Memory B cell (primary cell): ENCODE results near the gene TIAM2.
"Not testable (repeated sequence)": the region's sequence is repeated elsewhere in the genome, so short reads cannot be mapped to it uniquely, and the experiment has no call there.

Source experiments
- ATAC-seq: fragments of 150-1000 bp; cut with Tn5 transposase; 2 replicates; pipeline ENCODE4 v1.10.0; 2021; ENCODE audit warnings: low read depth, mild to moderate bottlenecking, moderate library complexity
- DNase-seq, 2 donors: peaks; one replicate each; pipeline ENCODE4 v3.0.0; 2022; ENCODE audit warnings: low spot score in 2 of 2
- H3K27ac Mint-ChIP-seq: one replicate; pipeline ENCODE4 v1.8.0; 2022; ENCODE audit warnings: mild to moderate bottlenecking, moderate library complexity, mixed read lengths
- H3K27me3 Mint-ChIP-seq: one replicate; pipeline ENCODE4 v1.8.0; 2022; ENCODE audit warnings: mixed read lengths
- H3K36me3 Mint-ChIP-seq: one replicate; pipeline ENCODE4 v1.8.0; 2022; ENCODE audit warnings: mild to moderate bottlenecking, mixed read lengths
- H3K4me1 Mint-ChIP-seq: one replicate; pipeline ENCODE4 v1.8.0; 2022; ENCODE audit warnings: mixed read lengths
- H3K4me3 Mint-ChIP-seq: one replicate; pipeline ENCODE4 v1.8.0; 2022; ENCODE audit warnings: mild to moderate bottlenecking, moderate library complexity, mixed read lengths
- H3K9me3 Mint-ChIP-seq: one replicate; pipeline ENCODE4 v1.8.0; 2022; ENCODE audit warnings: mixed read lengths

The TIAM2 gene

DNA sequence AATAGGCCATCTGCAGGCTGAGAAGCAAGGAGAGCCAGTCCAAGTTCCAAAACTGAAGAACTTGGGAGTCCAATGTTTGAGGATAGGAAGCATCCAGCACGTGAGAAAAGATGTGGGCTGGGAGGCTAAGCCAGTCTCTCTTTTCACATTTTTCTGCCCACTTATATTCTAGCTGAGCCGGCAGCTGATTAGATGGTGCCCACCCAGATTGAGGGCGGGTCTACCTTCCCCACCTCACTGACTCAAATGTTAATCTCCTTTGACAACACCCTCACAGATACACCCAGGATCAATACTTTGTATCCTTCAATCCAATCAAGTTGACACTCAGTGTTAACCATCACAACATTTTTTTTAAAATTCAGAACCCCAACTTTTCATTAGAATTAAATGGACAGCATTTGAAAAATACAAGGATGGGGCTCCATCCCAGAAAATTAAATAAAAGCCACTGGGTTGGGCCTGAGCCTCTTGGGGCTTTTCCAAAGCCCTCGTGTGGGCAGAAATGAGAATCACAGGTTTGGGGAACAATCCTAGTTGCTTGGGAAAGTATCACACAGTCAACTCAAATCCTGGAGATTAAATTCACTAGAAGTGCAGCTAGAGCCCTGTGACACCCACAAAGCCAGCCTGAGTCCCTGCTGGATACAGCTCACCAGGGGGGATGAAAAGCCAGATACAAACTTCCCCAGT, 270.9 kb downstream of the TIAM2 start:
- H3K27ac Mint-ChIP-seq, result no peak overlapping the region
- DNase-seq (no peak), ATAC-seq (no peak)
- H3K36me3 Mint-ChIP-seq, result peaks cover 23% of the 10 kb centered on the region
- H3K4me3 Mint-ChIP-seq, result no peak overlapping the region
- peaks cover 12% of the 10 kb centered on the region for H3K4me1 Mint-ChIP-seq
- no peaks in the 10 kb centered on the region for H3K27me3 Mint-ChIP-seq
- no peaks in the 10 kb centered on the region for H3K9me3 Mint-ChIP-seq

DNA sequence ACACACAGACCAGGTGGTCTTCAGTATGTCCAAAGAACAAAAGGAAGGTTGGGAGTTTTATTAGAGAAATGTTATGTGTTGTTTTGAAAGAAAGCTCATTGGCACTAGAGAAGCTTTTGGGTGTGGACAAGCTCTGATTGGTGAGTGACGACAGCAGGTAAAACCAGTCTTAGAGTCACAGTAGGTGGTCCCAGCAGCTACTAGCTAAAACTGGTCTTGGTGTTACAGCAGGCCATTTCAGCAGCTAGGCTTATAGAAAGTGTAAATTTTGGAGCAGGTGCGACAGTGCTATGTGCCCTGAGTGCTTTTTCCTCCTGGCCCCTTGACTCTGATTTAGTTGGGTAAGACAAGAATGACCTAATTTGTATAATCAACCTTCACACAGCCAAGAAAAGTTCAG, 272.3 kb downstream of the TIAM2 start:
- DNase-seq, result no peak
- H3K27me3 Mint-ChIP-seq, result no peaks in the 10 kb centered on the region
- no peak overlapping the region for H3K27ac Mint-ChIP-seq
- H3K4me1 Mint-ChIP-seq, result peaks cover 6% of the 10 kb centered on the region
- H3K4me3 Mint-ChIP-seq, result no peak overlapping the region
- H3K9me3 Mint-ChIP-seq, result no peaks in the 10 kb centered on the region
- H3K36me3 Mint-ChIP-seq, result peaks cover 21% of the 10 kb centered on the region
- ATAC-seq, result no peak

DNA sequence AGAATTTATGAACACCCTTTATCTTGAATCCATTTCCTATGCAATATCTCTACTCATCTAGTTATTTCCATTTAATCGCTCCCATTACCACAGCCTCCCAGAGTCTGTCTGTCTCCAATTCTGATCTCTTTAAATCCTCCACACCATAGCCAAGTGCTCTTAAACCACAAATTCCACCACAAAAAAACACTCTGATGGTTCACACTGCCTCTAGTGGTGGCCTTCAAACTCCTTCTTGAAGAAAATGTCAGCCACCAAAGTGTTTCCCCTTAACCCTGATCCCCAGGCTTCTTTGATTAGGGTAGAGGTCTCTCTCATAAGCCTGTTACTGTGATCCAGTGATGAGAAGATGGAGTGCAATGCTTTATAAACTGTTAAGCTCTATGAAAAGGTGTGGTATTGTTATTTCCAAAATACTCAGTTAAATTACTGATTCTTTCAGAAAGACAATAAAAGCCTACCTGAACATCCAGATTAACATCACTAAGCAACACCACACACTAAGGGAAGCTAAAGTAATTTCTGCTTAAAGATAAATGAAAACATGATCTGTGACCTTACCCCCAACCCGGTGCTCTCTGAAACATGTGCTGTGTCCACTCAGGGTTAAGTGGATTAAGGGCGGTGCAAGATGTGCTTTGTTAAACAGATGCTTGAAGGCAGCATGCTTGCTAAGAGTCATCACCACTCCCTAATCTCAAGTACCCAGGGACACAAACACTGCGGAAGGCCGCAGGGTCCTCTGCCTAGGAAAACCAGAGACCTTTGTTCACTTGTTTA, 273.2 kb downstream of the TIAM2 start:
- not testable (repeated sequence) for DNase-seq, H3K9me3 Mint-ChIP-seq

DNA sequence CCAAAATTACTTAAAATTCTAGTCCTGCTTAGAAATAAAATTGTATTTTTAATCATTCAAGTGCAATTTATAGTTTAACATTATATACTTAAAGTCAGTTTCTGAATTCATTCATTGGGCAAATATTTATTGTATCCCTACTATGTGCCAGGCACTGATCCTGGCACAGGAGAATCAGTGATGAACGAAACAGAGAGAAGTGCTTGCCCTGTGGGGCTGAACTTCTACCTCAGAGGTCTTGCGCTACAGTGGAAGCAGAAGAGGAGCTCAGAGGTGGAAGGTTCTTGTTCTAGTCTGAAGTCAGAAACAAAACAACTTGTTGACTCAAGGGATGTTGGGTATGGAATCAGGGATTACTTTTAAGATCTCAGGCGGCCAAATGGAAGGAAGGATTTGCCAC, 274.6 kb downstream of the TIAM2 start:
- Mint-ChIP-seq H3K27ac (no peak overlapping the region), H3K9me3 (no peaks in the 10 kb centered on the region), H3K4me3 (no peak overlapping the region), H3K27me3 (no peaks in the 10 kb centered on the region), H3K4me1 (peaks cover 3% of the 10 kb centered on the region), H3K36me3 (peaks cover 21% of the 10 kb centered on the region)
- ATAC-seq, result no peak
- DNase-seq, result no peak

More for the DNA sequence above, 273.2 kb downstream of the TIAM2 start:
- Mint-ChIP-seq H3K36me3 (peaks cover 25% of the 10 kb centered on the region), H3K27ac (peak overlapping the region; percentile 5)
- not testable (repeated sequence) for H3K4me3 Mint-ChIP-seq, H3K4me1 Mint-ChIP-seq, H3K27me3 Mint-ChIP-seq, ATAC-seq

DNA sequence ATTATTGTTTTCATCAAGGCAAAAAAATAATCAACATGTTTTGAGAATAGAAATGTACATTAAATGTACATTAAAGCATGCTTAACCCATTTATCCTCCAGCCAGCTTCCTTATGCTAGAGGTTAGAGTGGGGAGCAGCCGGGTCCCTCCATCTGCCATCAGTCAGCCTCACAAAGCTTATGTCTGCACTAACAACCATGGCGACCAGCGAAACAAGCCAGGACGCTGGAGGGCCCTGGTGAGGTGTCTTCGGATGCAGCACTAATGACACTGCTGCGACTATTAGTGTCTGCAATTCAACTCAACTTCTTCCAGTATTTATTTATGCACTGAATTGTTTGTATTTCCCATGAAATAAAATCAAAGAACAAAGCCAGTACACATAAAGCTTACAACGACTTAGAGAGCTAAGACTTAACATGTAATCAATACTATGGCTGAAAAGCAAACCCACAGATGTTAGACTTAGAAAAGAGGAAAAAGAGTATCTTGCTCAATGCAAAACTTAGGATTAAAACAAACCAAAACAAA, 275.5 kb downstream of the TIAM2 start:
- Mint-ChIP-seq H3K27me3 (no peaks in the 10 kb centered on the region), H3K4me1 (peaks cover 3% of the 10 kb centered on the region), H3K36me3 (peaks cover 24% of the 10 kb centered on the region)

DNA sequence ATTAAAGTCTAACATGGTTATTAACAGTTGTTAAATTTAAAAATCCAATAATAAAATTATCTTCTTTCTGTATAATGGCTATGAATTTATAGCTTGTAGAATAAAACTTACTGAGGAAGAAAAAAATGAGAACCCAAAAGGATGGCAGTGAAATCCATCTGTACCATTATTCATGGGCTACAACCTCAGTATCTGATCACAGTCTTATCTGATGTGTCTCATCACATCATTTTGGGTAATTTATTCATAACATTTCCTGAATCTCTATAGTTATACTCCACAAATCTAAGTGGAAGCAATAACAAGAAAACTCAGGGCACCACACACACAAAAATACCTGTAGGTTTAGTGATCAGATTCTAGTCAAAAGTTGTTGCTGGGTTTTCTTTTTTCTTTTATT, 276.0 kb downstream of the TIAM2 start:
- peaks cover 3% of the 10 kb centered on the region for H3K4me1 Mint-ChIP-seq
- ATAC-seq (no peak), DNase-seq (no peak)
- H3K27ac Mint-ChIP-seq, result no peak overlapping the region
- no peaks in the 10 kb centered on the region for H3K27me3 Mint-ChIP-seq
- H3K36me3 Mint-ChIP-seq, result peaks cover 27% of the 10 kb centered on the region
- no peak overlapping the region for H3K4me3 Mint-ChIP-seq
- no peaks in the 10 kb centered on the region for H3K9me3 Mint-ChIP-seq

More for the DNA sequence above, 275.5 kb downstream of the TIAM2 start:
- Mint-ChIP-seq H3K4me3 (no peak overlapping the region), H3K9me3 (no peaks in the 10 kb centered on the region), H3K27ac (no peak overlapping the region)
- no peak for DNase-seq
- no peak for ATAC-seq

DNA sequence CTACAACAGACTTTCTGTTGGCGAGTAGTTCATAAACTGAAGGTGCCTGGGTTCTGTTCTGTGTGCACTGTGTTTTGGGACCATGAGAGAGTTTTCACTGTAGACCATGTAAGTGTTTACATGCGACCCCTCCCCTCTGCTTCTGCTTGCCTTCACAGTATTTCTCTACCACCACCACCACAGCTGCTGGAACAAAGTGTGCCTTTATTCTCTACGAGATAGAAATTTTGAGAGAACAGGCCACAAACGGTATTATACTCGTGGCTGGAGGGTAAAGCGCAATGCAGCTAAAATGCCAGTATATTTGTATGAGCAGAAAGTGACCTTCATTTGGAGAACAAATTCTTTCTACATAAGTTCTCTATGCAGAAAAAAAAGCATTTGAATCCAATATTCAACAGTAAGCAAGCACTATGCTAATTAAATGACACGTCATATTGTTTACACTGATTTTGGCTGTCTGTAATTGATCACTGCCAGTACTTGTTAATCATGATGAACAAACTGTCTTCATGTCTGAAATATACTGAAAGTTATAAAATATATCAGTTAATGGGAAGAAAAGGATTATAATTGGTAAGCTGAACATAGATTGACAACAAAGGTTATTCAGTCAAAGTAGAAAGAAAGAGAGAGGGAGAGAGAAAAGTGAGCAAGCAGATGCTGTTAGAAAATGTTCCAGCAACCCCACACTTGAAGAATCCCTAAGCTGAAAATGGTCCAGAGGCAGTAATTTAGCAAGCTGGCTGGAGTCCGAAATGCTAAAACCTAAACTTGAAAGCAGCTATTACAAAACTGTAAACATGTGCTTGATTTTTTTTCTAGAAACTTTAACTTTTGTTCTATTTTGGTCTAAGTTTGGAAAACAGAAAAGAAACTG, 277.5 kb downstream of the TIAM2 start:
- no peaks in the 10 kb centered on the region for H3K27me3 Mint-ChIP-seq

DNA sequence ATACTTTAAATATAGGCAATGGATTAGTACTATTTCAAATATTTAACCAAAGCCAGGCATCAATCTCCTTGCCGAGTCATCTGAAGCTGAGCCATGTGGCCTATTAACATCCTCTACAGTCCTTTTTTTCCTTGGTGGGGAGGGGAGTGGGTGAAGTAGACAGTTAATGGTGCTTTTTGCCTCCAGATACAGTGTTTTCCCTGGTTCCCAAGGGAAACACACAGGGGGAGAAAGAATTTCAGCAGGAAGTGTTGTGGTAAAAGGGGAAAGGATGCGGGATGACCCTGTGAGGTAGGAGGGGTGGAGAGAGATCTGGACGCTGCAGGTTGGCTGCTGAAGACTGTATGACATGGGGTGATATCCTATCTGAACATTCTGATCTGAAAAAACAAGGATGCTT, 278.3 kb downstream of the TIAM2 start:
- DNase-seq (no peak), ATAC-seq (no peak)
- Mint-ChIP-seq H3K36me3 (peaks cover 28% of the 10 kb centered on the region), H3K4me3 (no peak overlapping the region), H3K4me1 (no peaks in the 10 kb centered on the region), H3K27me3 (no peaks in the 10 kb centered on the region), H3K27ac (peak overlapping the region; percentile 45), H3K9me3 (no peaks in the 10 kb centered on the region)

More for the DNA sequence above, 277.5 kb downstream of the TIAM2 start:
- Mint-ChIP-seq H3K4me3 (no peak overlapping the region), H3K36me3 (peaks cover 27% of the 10 kb centered on the region), H3K27ac (no peak overlapping the region), H3K4me1 (peaks cover 3% of the 10 kb centered on the region), H3K9me3 (no peaks in the 10 kb centered on the region)
- DNase-seq, result no peak
- ATAC-seq, result no peak

DNA sequence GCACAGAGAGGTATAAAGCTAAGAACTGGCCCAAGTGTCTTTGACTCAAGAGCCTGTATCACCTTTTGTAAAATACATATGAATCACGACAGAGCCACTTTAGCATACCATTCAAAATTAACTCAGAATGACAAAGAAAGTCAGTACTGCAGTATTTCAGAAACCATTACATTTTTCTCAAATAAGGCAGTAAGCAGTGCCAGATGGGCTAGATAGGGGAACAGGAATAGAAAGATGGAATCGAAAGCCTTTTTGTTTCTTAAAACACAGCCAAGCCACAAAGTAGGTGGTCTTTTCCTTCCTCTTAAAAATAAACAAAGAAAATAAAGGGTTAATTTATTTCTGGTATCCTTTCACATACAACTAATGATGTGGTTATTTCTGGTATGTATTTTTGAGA, 279.0 kb downstream of the TIAM2 start:
- no peak overlapping the region for H3K4me3 Mint-ChIP-seq
- no peak for ATAC-seq
- no peak for DNase-seq
- H3K4me1 Mint-ChIP-seq, result no peaks in the 10 kb centered on the region
- H3K27ac Mint-ChIP-seq, result no peak overlapping the region
- no peaks in the 10 kb centered on the region for H3K27me3 Mint-ChIP-seq
- H3K36me3 Mint-ChIP-seq, result peaks cover 28% of the 10 kb centered on the region
- no peaks in the 10 kb centered on the region for H3K9me3 Mint-ChIP-seq

DNA sequence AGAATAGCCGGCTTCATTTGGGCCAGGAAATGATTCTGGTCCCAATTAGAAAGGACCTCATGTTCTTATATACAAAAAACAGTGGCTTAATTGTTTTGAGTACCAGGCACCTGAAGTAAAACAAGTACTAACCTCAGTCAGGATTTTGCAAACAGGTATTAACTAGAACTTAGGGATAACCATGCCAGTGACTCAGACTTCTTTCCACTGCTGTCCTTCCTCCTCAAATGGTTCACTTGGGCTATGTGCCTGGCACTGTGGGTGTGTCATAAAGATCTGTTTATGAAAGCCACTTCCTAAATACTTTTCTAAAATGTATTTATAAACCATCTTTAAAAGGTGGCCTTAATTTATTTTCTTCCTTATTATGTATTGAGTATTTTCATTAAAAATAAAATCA, 279.4 kb downstream of the TIAM2 start:
- Mint-ChIP-seq H3K9me3 (no peaks in the 10 kb centered on the region), H3K27ac (no peak overlapping the region), H3K4me3 (no peak overlapping the region), H3K36me3 (peaks cover 31% of the 10 kb centered on the region), H3K4me1 (no peaks in the 10 kb centered on the region), H3K27me3 (no peaks in the 10 kb centered on the region)
- ATAC-seq (no peak), DNase-seq (no peak)

DNA sequence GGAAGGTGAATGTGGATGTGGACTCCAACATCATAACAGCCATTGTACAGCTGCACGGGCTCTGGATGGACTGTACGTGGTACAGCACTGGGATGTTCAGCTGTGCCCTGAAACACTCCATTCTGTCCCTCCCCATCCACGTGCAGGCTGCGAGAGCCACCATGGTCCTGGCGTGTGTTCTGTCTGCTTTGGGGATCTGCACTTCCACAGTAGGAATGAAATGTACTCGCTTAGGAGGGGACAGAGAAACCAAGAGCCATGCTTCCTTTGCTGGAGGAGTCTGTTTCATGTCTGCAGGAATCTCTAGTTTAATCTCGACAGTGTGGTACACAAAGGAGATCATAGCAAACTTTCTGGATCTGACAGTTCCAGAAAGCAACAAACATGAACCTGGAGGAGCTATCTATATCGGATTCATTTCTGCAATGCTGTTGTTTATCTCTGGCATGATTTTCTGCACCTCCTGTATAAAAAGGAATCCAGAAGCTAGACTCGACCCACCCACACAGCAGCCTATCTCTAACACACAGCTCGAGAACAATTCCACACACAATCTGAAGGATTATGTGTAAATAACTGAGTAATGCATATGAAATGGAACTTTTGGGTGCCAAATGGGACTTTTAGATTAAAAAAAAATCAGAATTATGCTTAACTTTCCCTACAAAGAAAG, 280.8 kb downstream of the TIAM2 start:
- Mint-ChIP-seq H3K27me3 (no peaks in the 10 kb centered on the region), H3K27ac (no peak overlapping the region)

DNA sequence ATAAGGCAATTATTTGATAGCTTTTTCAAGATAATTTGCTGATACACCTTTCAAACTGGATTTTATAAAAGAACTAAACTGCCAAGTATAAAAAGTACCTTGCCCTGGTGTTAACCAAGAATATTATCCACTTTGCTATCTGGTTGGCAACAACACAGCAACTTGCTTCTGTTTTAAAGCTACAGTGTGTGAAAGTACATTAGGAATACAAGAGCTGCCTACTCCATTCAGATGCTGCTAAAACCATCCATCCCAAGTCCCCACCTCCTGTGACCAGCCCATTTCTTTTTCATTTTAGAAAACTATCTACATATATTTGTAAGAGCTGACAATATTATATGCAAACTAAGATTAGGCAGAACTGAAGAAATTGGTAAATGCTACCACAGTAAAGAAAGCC, 281.5 kb downstream of the TIAM2 start:
- no peaks in the 10 kb centered on the region for H3K9me3 Mint-ChIP-seq
- DNase-seq (no peak), ATAC-seq (no peak)
- no peaks in the 10 kb centered on the region for H3K4me1 Mint-ChIP-seq
- peaks cover 34% of the 10 kb centered on the region for H3K36me3 Mint-ChIP-seq
- H3K27ac Mint-ChIP-seq, result no peak overlapping the region
- no peaks in the 10 kb centered on the region for H3K27me3 Mint-ChIP-seq
- no peak overlapping the region for H3K4me3 Mint-ChIP-seq

More for the DNA sequence above, 280.8 kb downstream of the TIAM2 start:
- DNase-seq (no peak), ATAC-seq (no peak)
- H3K9me3 Mint-ChIP-seq, result no peaks in the 10 kb centered on the region
- H3K4me1 Mint-ChIP-seq, result no peaks in the 10 kb centered on the region
- peaks cover 33% of the 10 kb centered on the region for H3K36me3 Mint-ChIP-seq
- no peak overlapping the region for H3K4me3 Mint-ChIP-seq

DNA sequence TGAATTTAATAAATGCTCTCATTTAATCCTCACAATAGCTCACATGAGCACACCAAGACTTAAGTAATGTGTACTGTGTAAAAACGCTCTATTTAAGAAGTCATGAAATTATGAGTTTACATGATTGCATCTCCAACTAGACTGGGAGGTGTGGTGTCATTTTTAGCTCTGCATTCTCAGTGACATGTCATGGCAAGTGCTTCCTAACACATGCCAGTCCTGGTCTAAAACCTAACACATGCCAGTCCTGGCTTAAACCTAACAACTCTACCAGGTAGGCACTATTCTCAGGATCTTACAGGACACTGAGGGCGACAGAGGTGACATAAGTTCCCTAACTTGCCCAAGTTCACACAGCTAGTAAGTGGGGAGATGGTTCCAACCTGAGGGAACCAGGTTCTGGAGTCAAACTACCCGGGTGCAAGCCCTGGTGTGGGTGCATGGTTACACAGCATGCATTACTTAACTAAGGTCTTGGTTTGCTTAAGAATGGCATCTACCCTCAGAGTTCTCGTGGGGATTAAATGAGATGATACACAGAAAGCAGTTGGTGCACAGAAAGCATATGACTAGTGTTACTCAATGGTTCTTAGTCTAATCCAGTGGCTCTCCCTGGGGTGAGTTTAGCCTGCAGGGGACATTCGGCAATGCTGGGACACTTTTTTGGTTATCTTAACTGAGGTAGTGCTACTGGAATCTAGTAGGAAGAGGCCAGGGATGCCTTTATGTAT, 283.4 kb downstream of the TIAM2 start:
- Mint-ChIP-seq H3K36me3 (peaks cover 31% of the 10 kb centered on the region), H3K27ac (peak overlapping the region; percentile 14), H3K9me3 (no peaks in the 10 kb centered on the region), H3K27me3 (no peaks in the 10 kb centered on the region), H3K4me3 (no peak overlapping the region), H3K4me1 (no peaks in the 10 kb centered on the region)
- DNase-seq (no peak), ATAC-seq (no peak)
